COR-L47 (cell line): ENCODE data around the gene U2SURP.
A peak's percentile ranks its signal among the peaks of the same experiment; 100 is the strongest.
"Not testable (repeated sequence)": the region's sequence is repeated elsewhere in the genome, so short reads cannot be mapped to it uniquely, and the experiment has no call there.

Experiments
- DNase-seq: peaks from one replicate; lab custom pipeline; 2025; lab: John Stamatoyannopoulos, UW

The U2SURP gene

DNA sequence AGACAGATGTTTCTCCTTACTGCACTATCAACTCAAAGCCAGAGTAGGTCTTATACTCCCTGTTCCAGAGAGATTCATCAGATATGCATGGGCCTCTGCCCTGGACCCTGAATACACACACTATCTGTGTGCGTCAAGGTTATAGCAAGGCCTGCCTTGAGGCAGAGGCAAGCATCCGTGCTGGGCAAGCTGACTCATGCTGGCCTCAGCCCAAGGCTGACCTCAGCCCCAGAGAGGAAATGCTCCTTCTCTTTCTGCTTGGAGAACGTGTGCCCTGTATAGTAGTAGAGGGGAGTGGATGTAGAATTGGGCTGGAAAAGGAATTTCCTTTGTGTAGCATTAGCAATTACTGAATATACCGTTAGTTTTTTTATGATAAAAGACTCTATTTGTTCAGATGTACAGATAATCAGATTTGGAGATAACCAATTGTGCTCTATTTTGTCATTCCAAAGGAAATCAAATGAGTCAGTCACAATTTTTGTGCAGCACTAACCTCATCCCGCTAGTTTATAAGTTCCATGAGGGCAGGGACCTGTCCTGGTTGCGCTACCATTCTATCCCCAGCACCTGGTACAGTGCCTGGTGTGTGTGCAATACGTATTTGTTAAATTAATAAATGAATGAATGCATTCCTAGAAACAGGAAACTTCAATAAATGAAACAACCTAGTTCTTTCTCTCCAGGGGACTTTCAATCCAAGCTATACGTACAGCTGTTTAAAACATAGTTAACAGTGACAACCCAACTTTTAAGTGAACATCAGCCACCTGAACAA lies 24.6 kb upstream of the U2SURP start:
- DNase-seq = no peak

DNA sequence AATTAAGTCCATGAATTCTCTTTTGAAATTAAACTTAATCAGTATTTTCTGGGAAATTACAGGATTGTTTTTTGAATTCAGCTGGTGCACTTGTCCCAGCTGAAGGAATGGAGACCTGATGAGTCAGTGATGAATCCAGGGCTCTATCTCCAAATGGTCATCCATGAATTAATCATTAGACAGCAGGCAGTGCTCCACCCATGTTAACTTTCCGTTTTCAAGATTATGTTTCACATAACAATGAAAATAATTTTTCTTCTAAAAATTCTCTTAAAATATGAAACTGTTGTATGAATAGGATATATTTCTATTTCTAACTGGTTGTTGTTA lies 24.0 kb upstream of the U2SURP start:
- DNase-seq = no peak

DNA sequence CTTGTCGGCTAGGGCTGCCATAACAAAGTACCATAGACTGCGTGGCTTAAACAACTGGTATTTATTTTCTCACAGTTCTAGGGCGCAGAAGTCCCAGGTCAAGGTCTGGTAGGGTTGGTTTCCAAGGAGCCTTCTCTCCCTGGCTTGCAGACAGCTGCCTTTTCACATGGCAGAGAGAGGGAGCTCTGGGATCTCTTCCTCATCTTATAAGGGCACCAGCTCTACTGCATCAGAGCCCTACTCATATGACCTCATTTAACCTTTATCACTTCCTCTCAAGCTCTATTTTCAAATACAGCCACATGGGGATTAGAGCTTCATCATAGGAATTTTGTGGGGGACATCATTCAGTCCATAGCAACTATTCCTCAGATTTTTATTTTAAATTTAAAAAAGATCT lies 20.3 kb upstream of the U2SURP start:
- no peak for DNase-seq

DNA sequence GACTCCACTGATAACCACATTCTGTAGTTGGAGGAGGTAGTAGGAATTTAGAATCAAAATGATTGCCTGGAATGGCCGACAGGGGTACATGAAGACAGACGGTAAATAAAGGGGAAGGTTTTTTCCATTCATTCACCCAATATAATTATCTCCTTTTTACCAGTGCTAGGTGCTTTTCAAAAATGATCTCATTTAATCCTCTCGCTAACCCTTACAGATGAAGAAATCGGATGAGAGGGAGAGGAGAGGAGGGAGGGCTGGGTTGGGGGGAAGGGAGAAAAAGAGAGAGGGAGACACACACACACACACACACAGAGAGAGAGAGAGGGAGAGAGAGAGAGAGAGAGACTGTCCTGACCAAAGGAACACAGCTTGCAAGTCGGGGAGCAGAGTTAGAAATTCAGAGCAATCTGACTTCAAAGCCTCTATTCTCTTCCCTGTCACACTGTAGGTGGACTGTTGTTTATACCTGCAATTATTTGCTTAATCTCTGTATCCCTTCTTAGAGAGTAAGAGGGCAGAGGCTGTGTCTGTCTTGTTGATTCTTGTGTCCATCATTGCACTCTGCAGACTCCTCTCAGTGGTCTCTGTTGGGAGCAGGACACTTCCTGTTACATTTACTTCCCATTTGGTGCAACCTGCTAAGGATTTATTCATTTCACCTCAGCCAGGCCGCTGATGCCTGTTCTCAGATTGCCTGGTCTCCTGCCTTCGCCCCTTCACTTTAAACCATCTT lies 19.2 kb upstream of the U2SURP start:
- DNase-seq = no peak

DNA sequence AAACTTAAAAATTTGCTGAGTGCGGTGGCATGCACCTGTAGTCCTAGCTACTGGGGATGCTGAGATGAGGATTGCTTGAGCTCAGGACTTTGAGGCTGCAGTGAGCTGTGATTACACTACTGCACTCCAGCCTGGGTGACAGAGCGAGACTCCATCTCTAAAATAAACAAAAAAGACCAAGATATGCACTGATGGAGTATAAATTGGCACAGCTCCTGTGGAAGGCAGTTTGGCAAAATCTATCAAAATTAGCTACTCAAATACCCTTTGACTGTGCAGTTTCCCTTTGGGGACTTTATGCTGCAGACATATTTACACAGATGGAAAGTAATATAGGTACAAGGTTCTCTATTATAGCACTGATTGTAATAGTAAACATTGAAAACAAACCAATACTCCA lies 18.1 kb upstream of the U2SURP start:
- no peak for DNase-seq

DNA sequence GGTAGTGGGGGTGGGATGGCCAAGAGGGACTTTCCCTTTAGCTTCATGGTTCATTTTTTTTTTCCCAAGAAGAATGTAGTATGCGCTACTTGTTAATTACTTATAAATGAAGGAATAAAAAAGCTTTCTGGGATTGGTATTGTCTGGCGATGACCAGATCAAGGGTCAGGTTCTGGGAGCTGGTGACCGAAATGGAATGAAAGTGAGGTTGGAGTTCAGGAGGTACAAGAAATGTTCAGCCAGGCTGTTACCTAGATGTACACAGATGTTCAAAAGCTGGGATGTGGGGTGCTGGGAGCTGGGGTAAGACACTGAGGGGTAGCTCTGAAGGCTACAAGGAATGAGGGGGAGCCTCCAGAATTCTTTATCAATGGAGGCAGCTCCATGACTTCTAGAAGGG lies 17.1 kb upstream of the U2SURP start:
- no peak for DNase-seq

DNA sequence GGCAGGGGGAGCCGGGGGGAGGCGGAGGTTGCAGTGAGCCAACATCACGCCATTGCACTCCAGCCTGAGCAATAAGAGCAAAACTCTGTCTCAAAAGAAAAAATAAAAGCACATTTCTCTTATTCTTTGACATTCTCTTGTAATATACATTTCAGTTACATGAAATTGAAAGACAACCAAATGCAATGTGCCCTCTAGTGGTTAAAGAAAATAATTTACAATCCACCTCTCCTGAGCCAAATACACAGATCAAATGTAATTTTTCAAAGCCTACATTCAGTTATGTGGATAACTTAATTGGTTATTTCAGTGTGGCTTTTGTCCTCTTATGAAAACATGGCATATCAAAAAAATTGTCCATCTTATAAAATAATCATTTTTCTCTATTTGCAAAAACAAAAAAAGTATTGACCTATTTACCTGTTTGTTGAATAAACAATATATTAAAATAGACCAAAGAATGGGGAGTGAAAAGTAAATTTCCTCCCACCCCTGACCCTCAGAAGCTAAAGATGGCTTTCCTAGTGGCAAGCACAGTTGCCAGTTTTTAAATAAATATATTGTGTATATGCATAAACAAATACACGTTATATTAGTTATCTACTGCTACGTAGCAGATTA lies 14.2 kb upstream of the U2SURP start:
- DNase-seq = peak; percentile 36

DNA sequence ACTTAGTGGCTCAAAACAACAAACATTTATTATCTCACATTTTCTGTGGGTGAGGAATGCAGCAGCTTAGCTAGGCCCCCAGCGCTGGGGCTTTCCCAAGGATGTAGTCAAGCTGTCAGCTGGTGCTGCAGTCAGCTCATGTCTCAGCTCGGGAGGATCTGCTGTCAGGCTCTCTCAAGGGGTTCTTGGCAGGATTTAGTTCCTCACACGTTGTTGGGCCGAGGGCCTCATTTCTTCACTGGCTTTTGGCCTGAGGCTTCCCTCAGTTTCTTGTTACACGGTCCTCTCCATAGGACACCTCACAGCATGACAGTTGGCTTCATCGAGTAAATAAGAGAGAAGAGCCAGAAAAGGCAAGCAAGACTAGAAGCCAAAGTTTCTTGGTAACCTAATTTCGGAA lies 13.7 kb upstream of the U2SURP start:
- DNase-seq = no peak

DNA sequence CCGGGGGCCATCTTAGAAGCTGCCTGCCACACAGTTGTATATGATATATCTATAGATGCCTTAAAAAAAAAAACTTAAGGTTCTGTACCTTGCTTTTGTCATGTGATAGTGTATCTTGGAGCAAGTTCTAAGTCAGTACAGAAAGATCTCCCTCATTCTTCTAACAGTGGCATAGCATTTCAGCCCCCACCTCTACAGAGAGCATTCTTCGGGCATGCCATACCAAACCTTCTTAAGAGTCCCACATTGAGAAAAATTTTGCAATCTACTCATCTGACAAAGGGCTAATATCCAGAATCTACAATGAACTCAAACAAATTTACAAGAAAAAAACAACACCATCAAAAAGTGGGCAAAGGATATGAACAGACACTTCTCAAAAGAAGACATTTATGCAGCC lies 13.1 kb upstream of the U2SURP start:
- not testable (repeated sequence) for DNase-seq

DNA sequence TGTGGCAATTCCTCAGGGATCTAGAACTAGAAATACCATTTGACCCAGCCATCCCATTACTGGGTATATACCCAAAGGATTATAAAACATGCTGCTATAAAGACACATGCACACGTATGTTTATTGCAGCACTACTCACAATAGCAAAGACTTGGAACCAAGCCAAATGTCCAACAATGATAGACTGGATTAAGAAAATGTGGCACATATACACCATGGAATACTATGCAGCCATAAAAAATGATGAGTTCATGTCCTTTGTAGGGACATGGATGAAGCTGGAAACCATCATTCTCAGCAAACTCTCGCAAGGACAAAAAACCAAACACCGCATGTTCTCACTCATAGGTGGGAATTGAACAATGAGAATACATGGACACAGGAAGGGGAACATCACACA lies 12.5 kb upstream of the U2SURP start:
- DNase-seq = not testable (repeated sequence)

DNA sequence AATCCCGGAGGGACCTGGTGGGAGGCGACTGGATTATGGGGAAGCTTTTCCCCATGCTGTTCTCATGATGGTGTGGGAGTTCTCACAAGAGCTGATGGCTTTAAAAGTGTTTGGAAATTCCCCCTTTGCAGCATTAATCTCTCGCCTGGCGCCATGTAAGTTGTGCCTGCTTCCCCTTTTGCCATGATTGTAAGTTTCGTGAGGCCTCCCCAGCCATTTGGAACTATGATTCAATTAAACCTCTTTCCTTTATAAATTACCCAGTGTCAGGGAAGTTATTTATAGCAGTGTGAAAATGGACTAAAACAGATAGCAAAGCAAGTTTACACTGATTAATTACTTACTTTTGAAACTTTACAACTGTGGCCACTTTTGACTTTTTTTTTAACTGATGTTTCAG lies 10.6 kb upstream of the U2SURP start:
- no peak for DNase-seq

DNA sequence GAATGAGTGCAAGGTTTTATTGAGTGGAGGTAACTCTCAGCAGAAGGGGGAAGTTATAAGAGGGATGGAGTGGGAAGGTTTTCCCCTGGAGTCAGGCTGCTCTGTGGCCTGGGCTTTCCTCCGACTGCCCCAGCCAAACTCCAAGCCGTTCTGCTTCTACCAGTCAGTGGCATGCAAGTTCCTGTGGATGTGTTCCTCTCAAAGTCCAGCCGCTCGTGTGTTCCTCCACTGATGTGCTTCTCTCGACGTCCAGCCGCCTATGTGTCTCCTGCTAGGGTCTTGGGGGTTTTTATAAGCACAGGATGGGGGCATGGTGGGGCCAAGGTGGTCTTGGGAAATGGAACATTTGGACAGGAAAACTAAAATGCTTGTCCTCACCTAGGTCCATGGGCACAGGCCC lies 9.0 kb upstream of the U2SURP start:
- no peak for DNase-seq

DNA sequence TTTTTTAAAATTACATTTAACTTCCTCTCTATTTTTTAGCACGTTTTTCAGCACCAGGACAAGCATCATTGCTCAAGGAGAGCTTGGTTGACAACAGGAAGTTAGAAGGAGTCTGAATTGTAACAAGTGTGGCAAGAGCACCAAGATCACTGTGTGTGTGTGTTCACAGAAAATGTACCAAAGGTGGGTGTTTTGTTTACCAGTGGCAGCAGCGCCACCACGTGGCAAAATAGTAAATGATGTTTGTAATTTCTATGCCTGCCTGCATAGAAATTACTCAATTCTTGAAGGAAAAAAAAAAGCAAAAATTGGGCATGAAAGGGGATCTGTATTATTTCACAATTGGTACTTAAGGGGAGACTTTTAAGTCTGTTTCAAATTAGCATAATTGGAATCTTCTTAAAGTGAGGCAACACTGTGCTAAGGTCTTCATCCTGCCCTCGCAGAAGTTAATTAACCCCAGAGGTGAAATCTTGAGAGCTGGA lies 7.4 kb upstream of the U2SURP start:
- peak; percentile 82 for DNase-seq

DNA sequence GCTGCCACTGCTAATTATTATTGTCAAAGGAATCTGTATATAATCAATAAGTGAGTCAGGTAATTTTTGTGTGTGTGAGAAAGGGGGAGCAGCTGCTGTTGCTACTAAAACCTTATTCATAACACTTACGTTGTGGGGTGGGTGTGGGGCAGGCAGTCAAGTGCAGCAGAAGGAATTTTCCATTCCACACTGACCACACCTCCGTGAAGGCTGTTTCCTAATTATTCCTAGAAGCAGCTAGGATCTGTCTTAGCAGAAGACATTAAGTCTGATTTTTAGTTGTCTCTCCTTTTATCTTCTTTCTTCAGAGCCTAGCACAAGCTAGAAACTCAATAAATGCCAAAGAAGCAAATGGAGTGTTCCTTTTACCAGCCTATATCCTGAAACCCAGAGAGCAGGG lies 4.0 kb upstream of the U2SURP start:
- no peak for DNase-seq

DNA sequence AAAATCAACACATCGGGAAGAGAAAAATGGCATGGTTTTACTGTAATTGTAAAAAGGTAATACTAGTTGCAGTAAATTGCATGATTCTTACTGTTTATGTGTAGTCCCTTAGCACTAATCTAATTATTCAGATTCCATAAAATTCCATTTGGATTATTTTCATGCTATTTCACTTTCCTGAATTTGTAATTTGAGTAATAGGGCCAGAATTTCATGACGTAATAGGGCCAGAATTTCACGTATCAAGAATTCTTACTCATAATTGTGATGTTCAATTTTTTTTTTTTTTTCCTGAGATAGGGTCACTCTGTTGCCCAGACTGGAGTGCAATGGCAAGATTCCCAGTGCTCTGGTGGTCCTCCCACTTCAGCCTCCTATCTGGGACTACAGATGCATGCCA lies 2.9 kb upstream of the U2SURP start:
- DNase-seq = no peak

DNA sequence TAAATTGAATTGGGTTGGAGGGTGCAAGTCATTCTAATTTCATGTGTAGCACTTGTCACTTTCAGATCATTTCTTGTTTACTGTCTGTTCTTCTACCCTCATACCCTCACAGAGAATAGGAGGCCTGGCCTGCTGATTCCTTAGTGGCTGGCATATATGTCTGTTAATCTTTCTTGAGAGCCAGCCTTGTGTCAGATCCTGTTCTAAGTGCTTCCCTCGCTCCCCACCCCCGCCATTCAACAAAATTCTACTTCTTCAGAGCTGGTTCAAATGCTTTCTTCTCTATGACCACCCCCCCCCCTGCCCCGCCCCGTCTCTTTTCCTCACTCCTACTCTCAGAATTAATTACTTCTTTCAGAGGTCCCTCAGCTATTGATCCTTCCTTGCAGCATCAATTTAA lies 1.5 kb upstream of the U2SURP start:
- DNase-seq = no peak

DNA sequence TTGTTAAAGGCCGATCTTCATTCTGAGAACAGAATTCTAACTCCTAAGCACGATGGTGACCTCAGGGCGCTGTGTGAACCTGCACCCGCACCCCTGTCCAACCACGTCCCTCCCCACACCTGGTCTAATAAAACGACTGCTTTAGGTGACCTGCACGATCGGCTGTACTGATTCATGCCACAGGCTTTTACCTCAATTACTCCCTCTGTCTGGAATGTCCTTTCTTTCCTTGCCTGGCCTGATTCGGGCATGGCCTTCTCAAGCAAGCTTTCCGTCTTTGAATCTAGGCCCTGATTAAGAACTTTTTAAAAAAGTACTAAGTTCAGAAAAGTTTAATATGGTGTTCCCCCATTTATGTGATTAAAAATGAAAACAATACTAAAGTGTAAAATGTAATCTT lies 842 bp upstream of the U2SURP start:
- DNase-seq = no peak

DNA sequence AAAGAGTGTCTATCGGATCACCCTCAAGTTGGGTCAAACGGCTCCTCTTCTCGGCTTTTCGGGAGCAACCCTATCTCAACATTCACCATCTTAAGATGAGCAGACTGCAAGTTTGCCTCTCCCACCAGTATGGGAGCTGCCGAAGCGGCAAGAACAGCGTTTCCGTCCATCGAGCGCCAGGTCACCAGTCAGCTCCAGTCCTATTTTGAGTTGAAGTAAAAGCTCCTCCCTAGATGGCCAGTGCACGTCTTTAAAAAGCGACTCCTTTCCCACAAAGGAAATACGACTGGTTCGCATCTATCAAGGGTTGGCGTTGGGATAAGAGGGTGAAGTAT lies 369 bp upstream of the U2SURP start:
- DNase-seq = no peak

DNA sequence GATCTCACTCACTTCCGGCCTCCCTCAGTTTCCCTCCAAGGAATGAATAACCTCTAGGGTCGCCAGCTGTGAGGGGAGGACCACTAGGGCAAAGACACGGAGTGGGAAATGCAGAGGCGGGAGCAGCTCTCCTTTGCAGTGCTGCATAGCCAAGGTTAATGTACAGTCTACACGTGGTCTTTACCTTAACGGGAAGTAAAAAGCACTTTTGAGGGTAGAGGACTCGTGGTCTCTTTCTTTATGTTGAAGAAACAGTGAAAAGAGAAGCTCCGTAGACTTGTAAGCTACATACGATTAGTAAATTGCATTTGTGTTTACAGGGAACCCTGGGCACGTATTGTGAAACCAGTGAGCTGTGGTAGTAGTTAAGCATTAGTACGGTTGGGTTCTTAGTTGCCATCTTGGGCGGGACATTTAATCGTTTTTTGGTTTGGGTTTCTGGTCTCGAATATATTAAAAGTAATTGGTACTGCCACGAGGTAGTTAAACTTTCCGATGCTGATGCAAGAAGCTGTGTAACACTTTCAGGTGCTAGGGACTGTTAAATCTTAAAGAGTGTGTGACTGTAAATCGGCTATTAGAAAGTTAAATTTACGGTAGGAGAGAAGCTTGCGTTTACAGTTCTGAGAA lies 828 bp downstream of the U2SURP start:
- peak; percentile 10 for DNase-seq

DNA sequence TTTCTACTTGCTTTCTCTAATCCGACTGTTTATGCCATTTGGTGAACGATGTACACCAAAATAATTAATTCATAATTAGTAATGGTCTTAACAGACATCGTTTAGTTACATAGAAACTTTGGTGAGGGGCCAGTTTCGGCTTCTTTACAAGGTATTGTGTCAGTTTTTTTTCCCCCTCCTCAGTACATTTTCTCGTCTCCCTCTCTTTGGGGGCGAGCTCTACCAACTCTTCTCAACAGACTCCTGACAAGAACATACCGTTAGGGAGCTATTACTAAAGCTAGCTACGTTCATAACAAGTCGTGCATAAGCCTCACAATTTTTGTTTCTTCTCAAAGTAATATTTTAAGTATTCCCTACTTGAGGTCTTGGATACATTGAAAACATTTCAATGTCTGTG lies 1.4 kb downstream of the U2SURP start:
- DNase-seq = no peak

DNA sequence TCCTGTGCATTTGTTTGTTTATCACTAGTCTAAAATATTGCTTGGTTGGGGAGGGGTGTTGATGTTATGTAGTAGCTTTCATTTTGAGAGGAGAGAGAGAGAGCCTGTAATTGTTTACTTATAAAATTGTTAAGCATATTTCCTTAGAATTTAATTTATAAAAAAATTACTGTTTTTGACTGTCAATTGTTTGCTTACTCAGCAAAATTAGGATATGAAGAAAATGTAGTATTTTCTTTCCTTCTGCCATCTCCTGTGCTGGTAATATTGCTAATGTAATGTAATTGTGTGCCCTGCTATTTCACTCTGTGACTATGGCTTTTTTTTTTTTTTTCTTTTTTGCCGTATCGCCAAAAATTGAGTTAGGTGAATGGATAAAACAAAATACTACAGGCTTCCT lies 3.5 kb downstream of the U2SURP start:
- DNase-seq = no peak

DNA sequence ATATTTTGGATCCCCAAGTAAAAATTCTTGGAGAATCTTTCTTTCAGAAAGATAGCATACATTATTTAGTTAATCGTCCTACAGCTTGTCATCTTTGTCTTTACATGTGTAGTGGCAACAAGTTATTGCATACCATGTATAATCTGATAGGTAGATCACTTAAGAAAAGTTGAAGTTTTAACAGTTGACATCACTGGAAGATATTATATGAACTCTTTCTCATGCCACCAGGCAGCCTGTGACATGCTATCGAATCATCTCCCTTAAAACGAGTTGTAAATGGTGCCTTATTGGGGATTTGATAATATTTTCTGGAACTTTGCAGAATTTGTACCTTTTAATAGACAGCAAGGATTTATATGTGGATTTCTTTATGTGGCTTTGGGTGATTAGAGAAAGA lies 8.7 kb downstream of the U2SURP start:
- DNase-seq = no peak

DNA sequence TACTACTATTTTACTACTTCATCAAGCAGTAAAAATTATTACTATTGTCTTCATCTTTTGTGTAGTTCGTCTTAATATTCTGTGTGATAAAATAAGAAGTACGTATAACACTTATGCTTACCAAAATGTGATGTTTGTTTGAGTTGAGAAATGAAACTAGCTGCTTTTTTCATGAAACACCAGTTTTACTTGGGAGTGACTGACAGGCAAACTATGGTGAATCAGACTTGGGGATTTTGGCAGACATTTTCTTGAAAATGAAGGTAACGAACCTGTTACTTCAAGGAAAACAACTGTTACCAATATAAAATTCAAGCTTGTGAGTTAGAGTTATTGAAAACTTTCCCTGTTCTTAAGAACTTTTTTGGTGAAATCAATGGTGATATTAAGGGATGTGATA lies 10.3 kb downstream of the U2SURP start:
- no peak for DNase-seq
